Prostate gland (tissue), 2 donors: ENCODE measurements around the gene BPIFA2.

Source experiments
- POLR2AphosphoS5 ChIP-seq: sonication (generic); formaldehyde crosslinking; IDR thresholded peaks from one replicate; pipeline ENCODE4 v1.6.1; 2017; ENCODE audit warnings: antibody characterized with exemption
- TF ChIP-seq, protein P1 (sequence below), 4 experiments: fragments of 200-600 bp in 2 of 4; fragments of 450-650 bp in 2 of 4; sonication (generic) in 2 of 4; IDR thresholded peaks; 1 replicate in 3 of 4; 2 replicates in 1 of 4; pipeline ENCODE4 v1.5.1; 2016 to 2019; ENCODE audit warnings: antibody characterized with exemption in 4 of 4, mild to moderate bottlenecking in 2 of 4, moderate library complexity in 2 of 4

DNA sequence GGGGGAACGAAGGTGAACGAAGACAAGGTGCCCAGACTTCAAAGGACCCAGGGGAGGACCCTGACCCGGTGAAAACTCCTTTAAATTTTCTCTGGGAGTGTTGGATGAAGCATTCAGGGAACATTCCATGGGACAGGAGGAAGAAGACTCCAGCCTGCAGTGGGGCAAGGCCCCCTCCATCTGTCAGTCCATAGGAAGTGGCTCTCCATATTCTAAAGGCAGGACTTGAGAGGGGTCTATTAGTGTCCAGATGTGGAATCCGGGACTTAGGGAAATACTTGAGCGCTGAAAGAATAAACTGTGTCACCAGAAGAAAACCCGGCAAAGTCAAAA, 3.2 kb upstream of the BPIFA2 start:
- TF ChIP-seq, protein P1, sequence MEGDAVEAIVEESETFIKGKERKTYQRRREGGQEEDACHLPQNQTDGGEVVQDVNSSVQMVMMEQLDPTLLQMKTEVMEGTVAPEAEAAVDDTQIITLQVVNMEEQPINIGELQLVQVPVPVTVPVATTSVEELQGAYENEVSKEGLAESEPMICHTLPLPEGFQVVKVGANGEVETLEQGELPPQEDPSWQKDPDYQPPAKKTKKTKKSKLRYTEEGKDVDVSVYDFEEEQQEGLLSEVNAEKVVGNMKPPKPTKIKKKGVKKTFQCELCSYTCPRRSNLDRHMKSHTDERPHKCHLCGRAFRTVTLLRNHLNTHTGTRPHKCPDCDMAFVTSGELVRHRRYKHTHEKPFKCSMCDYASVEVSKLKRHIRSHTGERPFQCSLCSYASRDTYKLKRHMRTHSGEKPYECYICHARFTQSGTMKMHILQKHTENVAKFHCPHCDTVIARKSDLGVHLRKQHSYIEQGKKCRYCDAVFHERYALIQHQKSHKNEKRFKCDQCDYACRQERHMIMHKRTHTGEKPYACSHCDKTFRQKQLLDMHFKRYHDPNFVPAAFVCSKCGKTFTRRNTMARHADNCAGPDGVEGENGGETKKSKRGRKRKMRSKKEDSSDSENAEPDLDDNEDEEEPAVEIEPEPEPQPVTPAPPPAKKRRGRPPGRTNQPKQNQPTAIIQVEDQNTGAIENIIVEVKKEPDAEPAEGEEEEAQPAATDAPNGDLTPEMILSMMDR (IDR thresholded peaks at IDR 0.05) = no peak
- TF ChIP-seq POLR2AphosphoS5 = no peak
